Neutrophil (primary cell): Measurements from ENCODE around the gene TYROBP.
"Not testable (repeated sequence)": the region's sequence is repeated elsewhere in the genome, so short reads cannot be mapped to it uniquely, and the experiment has no call there.

Source experiments
- H3K27ac ChIP-seq: fragments of 200-600 bp; sonication (generic); 2 replicates; pipeline ENCODE4 v1.5.1; 2016; ENCODE audit warnings: mild to moderate bottlenecking, moderate library complexity
- H3K27me3 ChIP-seq: fragments of 200-600 bp; sonication (generic); 2 replicates; pipeline ENCODE4 v1.6.0; 2016; ENCODE audit warnings: mild to moderate bottlenecking
- H3K36me3 ChIP-seq: fragments of 200-600 bp; sonication (generic); 2 replicates; pipeline ENCODE4 v1.5.1; 2017
- H3K4me1 ChIP-seq, 2 experiments: fragments of 200-600 bp in 1 of 2; sonication (generic) in 1 of 2; 1 replicate in 1 of 2; 2 replicates in 1 of 2; pipeline versions ENCODE4 v1.5.1 to v1.6.1; 2013 to 2016; ENCODE audit warnings: low read depth in 1 of 2, low read length in 1 of 2, mild to moderate bottlenecking in 1 of 2, moderate library complexity in 1 of 2; ENCODE audit not compliant: control insufficient read depth in 1 of 2, insufficient read depth in 1 of 2
- H3K4me3 ChIP-seq, 2 experiments: fragments of 200-600 bp in 1 of 2; sonication (generic) in 1 of 2; 1 replicate in 1 of 2; 2 replicates in 1 of 2; pipeline ENCODE4 v1.5.1; 2013 to 2016; ENCODE audit warnings: low read depth in 1 of 2, low read length in 1 of 2, mild to moderate bottlenecking in 1 of 2, moderate library complexity in 1 of 2
- H3K9me3 ChIP-seq: fragments of 200-600 bp; sonication (generic); 2 replicates; pipeline ENCODE4 v1.5.1; 2016
- TF ChIP-seq, protein P1 (sequence below): fragments of 200-600 bp; sonication (generic); IDR thresholded peaks from 2 replicates; pipeline ENCODE4 v1.5.1; 2016; ENCODE audit warnings: antibody characterized with exemption

TYROBP gene

DNA sequence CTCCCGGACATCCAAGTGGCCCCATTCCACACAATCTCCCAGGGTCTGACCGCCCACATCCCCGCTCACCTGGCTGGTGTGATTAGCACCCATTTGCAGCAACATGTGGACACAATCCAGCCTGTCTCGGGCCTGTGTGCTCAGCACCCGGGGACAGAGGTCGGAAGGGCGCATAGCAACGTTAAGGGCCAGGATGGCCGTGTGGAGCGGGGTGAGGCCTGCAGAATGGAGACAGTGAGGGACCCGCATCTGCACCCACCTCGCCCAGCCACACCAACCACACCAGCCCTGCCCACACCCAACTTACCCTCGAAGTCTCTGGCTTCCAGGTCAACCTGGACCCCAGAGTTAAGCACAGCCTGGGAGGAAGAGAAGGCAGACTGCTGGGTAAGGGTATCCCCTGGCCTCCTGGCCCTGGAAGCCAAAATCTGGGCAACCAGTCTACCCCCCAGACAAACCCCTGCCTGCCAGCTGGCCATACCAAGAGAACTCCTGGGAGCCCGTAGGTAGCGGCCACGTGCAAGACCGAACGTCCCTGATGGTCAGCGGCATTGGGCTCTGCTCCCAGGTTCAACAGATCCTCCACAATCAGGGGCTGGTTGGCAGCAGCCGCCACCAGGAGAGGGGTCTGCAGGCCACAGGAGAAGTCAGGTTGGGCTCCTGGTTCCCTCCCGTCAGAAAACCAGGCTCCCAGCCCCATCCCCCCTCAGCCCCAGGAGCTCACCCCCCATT is 12.0 kb downstream of the TYROBP start:
- H3K27ac ChIP-seq, result peak overlapping the region; percentile 100

DNA sequence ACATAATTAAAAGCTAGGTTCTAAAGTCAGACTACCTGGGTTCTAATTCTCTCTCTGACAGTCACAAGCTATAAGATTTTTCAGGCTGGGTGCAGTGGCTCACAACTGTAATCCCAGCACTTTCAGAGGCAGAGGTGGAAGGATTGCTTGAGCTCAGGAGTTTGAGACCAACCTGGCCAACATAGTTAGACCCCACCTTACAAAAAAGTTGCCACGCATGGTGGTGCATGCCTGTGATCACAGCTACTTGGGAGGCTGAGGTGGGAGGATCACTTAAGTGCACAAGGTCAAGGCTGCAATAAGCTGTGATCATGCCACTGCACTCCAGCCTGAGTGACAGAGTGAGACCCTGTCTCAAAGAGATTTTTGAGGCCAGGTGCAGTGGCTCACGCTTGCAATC is 13.8 kb downstream of the TYROBP start:
- Histone ChIP-seq H3K27ac (peak overlapping the region; percentile 56), H3K27me3 (no peaks in the 10 kb centered on the region), H3K36me3 (peaks cover 86% of the 10 kb centered on the region), H3K9me3 (no peaks in the 10 kb centered on the region), H3K4me1 (peaks cover 27 to 30% of the 10 kb centered on the region in 2 experiments), H3K4me3 (no peak overlapping the region)
- TF ChIP-seq, protein P1, sequence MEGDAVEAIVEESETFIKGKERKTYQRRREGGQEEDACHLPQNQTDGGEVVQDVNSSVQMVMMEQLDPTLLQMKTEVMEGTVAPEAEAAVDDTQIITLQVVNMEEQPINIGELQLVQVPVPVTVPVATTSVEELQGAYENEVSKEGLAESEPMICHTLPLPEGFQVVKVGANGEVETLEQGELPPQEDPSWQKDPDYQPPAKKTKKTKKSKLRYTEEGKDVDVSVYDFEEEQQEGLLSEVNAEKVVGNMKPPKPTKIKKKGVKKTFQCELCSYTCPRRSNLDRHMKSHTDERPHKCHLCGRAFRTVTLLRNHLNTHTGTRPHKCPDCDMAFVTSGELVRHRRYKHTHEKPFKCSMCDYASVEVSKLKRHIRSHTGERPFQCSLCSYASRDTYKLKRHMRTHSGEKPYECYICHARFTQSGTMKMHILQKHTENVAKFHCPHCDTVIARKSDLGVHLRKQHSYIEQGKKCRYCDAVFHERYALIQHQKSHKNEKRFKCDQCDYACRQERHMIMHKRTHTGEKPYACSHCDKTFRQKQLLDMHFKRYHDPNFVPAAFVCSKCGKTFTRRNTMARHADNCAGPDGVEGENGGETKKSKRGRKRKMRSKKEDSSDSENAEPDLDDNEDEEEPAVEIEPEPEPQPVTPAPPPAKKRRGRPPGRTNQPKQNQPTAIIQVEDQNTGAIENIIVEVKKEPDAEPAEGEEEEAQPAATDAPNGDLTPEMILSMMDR, result no peak

More for the DNA sequence above, 12.0 kb downstream of the TYROBP start:
- peaks cover 33 to 34% of the 10 kb centered on the region in 2 experiments for H3K4me1 ChIP-seq
- H3K4me3 ChIP-seq, result no peak overlapping the region
- H3K9me3 ChIP-seq, result no peaks in the 10 kb centered on the region
- no peaks in the 10 kb centered on the region for H3K27me3 ChIP-seq
- peaks cover 68% of the 10 kb centered on the region for H3K36me3 ChIP-seq
- TF ChIP-seq, protein P1, result no peak

DNA sequence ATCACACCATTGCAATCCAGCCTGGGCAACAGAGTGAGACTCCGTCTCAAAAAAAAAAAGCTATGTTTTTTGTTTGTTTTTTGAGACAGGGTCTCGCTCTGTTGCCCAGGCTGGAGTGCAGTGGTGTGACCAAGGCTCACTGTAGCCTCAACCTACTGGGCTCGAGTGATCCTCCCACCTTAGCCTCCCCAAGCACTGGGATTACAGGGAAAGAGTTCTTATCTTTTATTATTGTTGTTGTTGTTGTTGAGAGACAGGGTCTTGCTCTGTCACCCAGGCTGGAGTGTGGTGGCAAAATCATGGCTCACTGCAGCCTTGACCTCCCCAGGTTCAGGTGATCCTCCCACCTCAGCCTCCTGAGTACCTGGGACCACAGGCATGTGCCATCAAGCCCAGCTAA is 16.3 kb downstream of the TYROBP start:
- not testable (repeated sequence) for H3K9me3 ChIP-seq, H3K27me3 ChIP-seq, H3K4me3 ChIP-seq
- Histone ChIP-seq H3K36me3 (peaks cover 99% of the 10 kb centered on the region), H3K4me1 (peaks cover 7 to 12% of the 10 kb centered on the region in 2 experiments), H3K27ac (peak overlapping the region; percentile 50)

DNA sequence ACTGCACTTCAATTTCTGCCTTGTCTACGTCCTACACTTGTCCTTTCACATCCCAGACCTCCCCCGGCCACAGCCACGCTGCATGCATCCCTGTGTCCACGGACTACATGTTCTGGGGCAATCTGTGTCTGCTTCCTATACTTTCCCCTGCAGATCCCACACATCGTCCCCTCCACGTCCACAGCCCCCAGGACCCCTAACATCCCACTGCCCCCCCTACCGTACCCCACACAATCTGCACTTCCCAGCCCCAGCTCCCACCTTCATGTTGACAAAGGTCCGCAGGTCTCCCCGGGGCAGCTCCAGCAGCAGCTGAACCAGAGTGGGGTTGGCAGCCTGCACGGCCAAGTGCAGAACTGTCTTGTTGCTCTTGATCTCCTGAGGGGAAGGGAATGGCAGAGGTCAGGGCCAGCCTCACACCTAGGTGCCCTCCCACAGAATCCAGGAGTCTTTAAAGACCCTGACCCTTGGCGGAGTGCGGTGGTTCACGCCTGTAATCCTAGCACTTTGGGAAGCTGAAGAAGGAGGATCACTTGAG is 17.9 kb downstream of the TYROBP start:
- Histone ChIP-seq H3K4me1 (no peaks in the 10 kb centered on the region), H3K27me3 (no peaks in the 10 kb centered on the region), H3K4me3 (no peak overlapping the region), H3K27ac (peak overlapping the region; percentile 61), H3K9me3 (peaks cover 7% of the 10 kb centered on the region), H3K36me3 (peaks cover 93% of the 10 kb centered on the region)
- TF ChIP-seq, protein P1, result no peak

DNA sequence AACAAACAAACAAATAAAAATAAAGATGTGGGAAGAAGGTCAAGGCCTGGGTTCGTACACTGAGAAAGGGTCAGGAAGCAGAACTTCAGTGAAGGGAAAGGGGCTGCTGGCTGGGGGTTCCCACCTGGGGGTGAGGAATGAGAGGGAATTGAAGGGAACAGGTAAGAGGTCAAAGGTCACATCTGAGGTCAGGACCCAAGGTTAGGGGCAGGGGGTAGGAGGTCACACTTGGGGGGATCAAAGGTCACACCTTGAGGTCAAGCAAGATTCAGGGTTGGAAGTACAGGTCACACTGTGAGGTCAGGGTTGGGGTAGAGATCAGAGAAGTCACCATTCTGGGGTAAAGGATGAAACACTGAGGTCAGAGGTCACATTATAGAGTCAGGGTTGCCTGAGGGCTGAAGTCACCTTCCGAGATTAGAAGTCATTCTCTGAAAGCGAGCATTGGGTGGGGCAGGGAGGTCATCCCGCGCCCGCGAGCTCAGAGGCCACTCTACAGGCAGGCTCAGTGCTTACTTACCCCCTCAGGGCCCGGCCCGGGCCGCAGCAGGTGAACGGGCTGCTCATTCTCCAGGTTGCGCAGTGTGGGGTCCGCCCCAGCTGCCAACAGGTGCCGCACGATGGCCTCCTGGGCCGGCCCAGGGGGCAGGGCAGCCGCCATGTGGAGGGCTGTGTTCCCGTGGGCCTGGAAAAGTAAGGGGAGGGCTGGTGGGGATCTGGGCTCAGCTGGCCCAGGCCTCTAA is 18.6 kb downstream of the TYROBP start:
- H3K27me3 ChIP-seq, result no peaks in the 10 kb centered on the region
- TF ChIP-seq, protein P1, result no peak
- H3K27ac ChIP-seq, result peak overlapping the region; percentile 61
- H3K4me3 ChIP-seq, result no peak overlapping the region
- no peaks in the 10 kb centered on the region for H3K4me1 ChIP-seq
- H3K9me3 ChIP-seq, result peaks cover 7% of the 10 kb centered on the region
- H3K36me3 ChIP-seq, result peaks cover 88% of the 10 kb centered on the region

DNA sequence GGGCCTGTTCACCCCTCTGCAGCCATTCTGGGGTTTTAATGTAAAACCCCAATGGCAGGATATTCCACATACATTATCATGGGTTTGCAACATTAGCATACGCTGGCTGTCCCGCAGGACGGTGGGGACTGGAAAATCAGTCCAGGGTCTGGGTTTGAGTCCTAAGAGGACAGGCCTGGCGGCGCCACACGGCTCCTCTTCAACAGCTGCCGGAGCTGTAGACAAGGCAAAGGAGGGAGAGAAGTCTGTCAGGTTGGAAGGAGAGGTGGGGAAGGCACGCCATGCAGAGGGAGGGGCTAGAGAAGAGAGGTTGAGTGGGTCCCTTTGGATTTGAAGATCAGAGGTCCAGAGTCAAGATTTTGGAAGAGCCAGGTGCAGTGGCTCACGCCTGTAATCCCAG is 19.7 kb downstream of the TYROBP start:
- peaks cover 7% of the 10 kb centered on the region for H3K9me3 ChIP-seq
- H3K36me3 ChIP-seq, result peaks cover 77% of the 10 kb centered on the region
- TF ChIP-seq, protein P1, result no peak
- peak overlapping the region; percentile 61 for H3K27ac ChIP-seq
- no peak overlapping the region for H3K4me3 ChIP-seq
- H3K27me3 ChIP-seq, result no peaks in the 10 kb centered on the region
- H3K4me1 ChIP-seq, result no peaks in the 10 kb centered on the region
